HG03060 (cell line): ENCODE data around the gene SATB1.

Source experiments
- ATAC-seq: cut with Tn5 transposase; IDR thresholded peaks from one replicate; pipeline ENCODE4 v1.9.1; 2021; ENCODE audit warnings: low read depth, moderate number of reproducible peaks; ENCODE audit not compliant: unreplicated experiment

SATB1 gene

GRCh38 chr3:18300916-18301315 lies 124.2 kb downstream of the SATB1 start:
- ATAC-seq: no peak

GRCh38 chr3:18297126-18297525 lies 128.0 kb downstream of the SATB1 start:
- ATAC-seq: no peak
